ENCODE data around the gene KRTAP9-8. TPM values are rescaled to one million over a fixed set of nuclear protein-coding genes. Genes with fewer than 3 reads are reported as not detected.
"Not testable (repeated sequence)": the region's sequence is repeated elsewhere in the genome, so short reads cannot be mapped to it uniquely, and the experiment has no call there.

The KRTAP9-8 gene
- total RNA-seq, 1 donor from 2014 or later = not detected

- TF ChIP-seq, protein P1, sequence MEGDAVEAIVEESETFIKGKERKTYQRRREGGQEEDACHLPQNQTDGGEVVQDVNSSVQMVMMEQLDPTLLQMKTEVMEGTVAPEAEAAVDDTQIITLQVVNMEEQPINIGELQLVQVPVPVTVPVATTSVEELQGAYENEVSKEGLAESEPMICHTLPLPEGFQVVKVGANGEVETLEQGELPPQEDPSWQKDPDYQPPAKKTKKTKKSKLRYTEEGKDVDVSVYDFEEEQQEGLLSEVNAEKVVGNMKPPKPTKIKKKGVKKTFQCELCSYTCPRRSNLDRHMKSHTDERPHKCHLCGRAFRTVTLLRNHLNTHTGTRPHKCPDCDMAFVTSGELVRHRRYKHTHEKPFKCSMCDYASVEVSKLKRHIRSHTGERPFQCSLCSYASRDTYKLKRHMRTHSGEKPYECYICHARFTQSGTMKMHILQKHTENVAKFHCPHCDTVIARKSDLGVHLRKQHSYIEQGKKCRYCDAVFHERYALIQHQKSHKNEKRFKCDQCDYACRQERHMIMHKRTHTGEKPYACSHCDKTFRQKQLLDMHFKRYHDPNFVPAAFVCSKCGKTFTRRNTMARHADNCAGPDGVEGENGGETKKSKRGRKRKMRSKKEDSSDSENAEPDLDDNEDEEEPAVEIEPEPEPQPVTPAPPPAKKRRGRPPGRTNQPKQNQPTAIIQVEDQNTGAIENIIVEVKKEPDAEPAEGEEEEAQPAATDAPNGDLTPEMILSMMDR (IDR thresholded peaks at IDR 0.05; ENCODE audit: unreplicated experiment) = no peak
These were observed 13.5 kb downstream of the KRTAP9-8 start for GRCh38 chr17:41251261-41251660.

DNA sequence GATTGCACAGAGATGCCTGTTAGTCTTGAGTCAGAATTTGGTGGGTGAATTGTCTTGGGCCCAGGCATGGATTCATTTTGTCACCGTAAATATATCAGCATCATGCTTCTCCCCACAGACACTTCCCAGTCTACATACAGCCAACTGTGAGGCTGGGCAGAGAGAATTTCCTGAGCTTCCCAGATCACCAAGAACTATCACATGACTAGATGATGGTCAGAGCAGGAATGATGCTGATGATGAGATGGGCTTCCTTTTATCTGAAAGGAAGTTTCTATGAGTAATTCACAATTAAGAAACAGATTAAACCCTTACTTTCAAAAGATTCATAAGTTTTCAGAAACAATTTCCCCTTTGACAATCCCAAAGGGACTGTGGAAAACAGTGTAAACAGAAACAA is 17.1 kb downstream of the KRTAP9-8 start:
- TF ChIP-seq, protein P1 (IDR thresholded peaks at IDR 0.05; ENCODE audit: unreplicated experiment) = no peak
- Mint-ChIP-seq H3K4me1 (ENCODE audit: unreplicated experiment) (no peaks in the 10 kb centered on the region), H3K27ac (ENCODE audit: unreplicated experiment) (no peak overlapping the region), H3K27me3 (ENCODE audit: unreplicated experiment) (peaks cover 3% of the 10 kb centered on the region), H3K4me3 (ENCODE audit: unreplicated experiment) (no peak overlapping the region), H3K36me3 (ENCODE audit: low read depth, unreplicated experiment) (no peaks in the 10 kb centered on the region), H3K9me3 (ENCODE audit: unreplicated experiment) (no peaks in the 10 kb centered on the region)
- no peak for DNase-seq (ENCODE audit: low spot score)

More at GRCh38 chr17:41251261-41251660, 13.5 kb downstream of the KRTAP9-8 start:
- no peaks in the 10 kb centered on the region for H3K36me3 Mint-ChIP-seq (ENCODE audit: low read depth, unreplicated experiment)
- H3K27me3 Mint-ChIP-seq (ENCODE audit: unreplicated experiment) = peaks cover 3% of the 10 kb centered on the region
- no peak for DNase-seq (ENCODE audit: low spot score)
- H3K27ac Mint-ChIP-seq (ENCODE audit: unreplicated experiment) = no peak overlapping the region
- H3K4me1 Mint-ChIP-seq (ENCODE audit: unreplicated experiment) = no peaks in the 10 kb centered on the region
- no peaks in the 10 kb centered on the region for H3K9me3 Mint-ChIP-seq (ENCODE audit: unreplicated experiment)
- no peak overlapping the region for H3K4me3 Mint-ChIP-seq (ENCODE audit: unreplicated experiment)

- not testable (repeated sequence) for H3K4me3 Mint-ChIP-seq (ENCODE audit: unreplicated experiment); H3K4me1 Mint-ChIP-seq (ENCODE audit: unreplicated experiment); H3K27ac Mint-ChIP-seq (ENCODE audit: unreplicated experiment); DNase-seq (ENCODE audit: low spot score); H3K27me3 Mint-ChIP-seq (ENCODE audit: unreplicated experiment); H3K9me3 Mint-ChIP-seq (ENCODE audit: unreplicated experiment); H3K36me3 Mint-ChIP-seq (ENCODE audit: low read depth, unreplicated experiment)
These were observed 17.8 kb downstream of the KRTAP9-8 start, which contains the start of gene KRTAP9-9 for GRCh38 chr17:41255381-41256290. Gene KRTAP9-9, plus strand, starts transcription at chr17:41255384.

GRCh38 chr17:41256291-41256685 is 18.5 kb downstream of the KRTAP9-8 start:
- TF ChIP-seq, protein P1 (IDR thresholded peaks at IDR 0.05; ENCODE audit: unreplicated experiment) = no peak
- no peak overlapping the region for H3K4me3 Mint-ChIP-seq (ENCODE audit: unreplicated experiment)

GRCh38 chr17:41258406-41258805 is 20.6 kb downstream of the KRTAP9-8 start:
- H3K9me3 Mint-ChIP-seq (ENCODE audit: unreplicated experiment) = no peaks in the 10 kb centered on the region
- peaks cover 3% of the 10 kb centered on the region for H3K27me3 Mint-ChIP-seq (ENCODE audit: unreplicated experiment)
- no peaks in the 10 kb centered on the region for H3K4me1 Mint-ChIP-seq (ENCODE audit: unreplicated experiment)
- no peaks in the 10 kb centered on the region for H3K36me3 Mint-ChIP-seq (ENCODE audit: low read depth, unreplicated experiment)
- no peak for DNase-seq (ENCODE audit: low spot score)
- H3K4me3 Mint-ChIP-seq (ENCODE audit: unreplicated experiment) = no peak overlapping the region
- TF ChIP-seq, protein P1 (IDR thresholded peaks at IDR 0.05; ENCODE audit: unreplicated experiment) = no peak
- no peak overlapping the region for H3K27ac Mint-ChIP-seq (ENCODE audit: unreplicated experiment)

More at GRCh38 chr17:41256291-41256685, 18.5 kb downstream of the KRTAP9-8 start:
- Mint-ChIP-seq H3K9me3 (ENCODE audit: unreplicated experiment) (no peaks in the 10 kb centered on the region), H3K27me3 (ENCODE audit: unreplicated experiment) (peaks cover 3% of the 10 kb centered on the region), H3K4me1 (ENCODE audit: unreplicated experiment) (no peaks in the 10 kb centered on the region), H3K27ac (ENCODE audit: unreplicated experiment) (no peak overlapping the region), H3K36me3 (ENCODE audit: low read depth, unreplicated experiment) (no peaks in the 10 kb centered on the region)
- DNase-seq (ENCODE audit: low spot score) = no peak

Measured in endothelial cell (in vitro differentiated cells).